IPS-NIHi11 (cell line): ENCODE data around the gene ARF5.

Source experiments
- DNase-seq: peaks from one replicate; pipeline ENCODE4 v3.0.0; 2012; ENCODE audit warnings: mixed read lengths, low spot score

ARF5 gene

DNA sequence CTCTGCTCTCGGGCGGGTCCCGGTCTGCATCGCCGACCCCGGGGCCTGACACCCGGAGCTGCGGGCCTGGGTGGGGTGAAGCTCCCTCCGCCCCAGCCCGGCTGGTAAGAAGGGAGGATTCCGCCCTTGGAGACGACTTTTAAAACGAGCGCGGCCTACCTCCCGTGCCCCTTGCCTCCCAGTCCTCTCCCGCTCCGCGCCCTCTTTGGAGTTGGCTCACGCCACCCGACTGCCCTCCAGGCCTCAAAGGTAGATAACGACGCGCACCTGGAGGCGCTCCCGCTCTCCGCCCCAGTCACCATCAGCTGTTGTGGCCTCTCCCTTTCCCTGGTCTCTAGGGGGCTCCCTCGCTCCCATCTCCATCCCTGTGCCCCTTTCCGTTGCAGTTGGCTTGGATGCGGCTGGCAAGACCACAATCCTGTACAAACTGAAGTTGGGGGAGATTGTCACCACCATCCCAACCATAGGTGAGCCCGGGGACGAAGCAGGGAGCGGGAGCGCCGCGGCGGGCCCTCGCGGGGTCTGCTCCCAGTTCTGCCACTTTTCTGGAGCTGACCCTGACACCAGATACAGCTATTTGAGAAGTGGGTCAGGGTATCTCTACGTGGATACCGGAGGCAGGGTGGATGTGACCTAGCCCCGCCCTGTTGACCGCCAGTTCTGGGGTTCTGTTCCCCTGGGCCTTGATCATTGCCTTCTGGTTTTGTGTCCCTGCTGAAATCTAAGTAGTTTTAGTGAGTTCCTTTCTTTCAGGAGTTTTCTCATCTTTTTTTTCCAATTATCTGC, 679 bp downstream of the ARF5 start:
- peak; percentile 85 for DNase-seq

DNA sequence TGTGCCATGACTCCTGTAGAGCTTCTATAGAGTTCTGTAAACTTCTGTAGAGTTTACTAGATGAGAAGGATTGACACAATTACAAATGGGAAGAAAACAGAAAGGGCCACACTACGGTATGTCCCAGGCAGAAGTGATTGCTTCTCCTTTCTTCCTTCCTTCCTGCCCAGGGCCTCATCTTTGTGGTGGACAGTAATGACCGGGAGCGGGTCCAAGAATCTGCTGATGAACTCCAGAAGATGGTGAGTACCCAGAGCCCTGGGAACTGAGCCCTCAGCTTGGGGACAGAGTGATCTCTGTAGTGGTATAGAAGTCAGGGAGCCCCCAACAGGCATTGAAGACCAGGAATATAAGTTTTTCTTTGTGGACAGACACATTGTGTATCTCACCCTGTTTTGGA, 1.7 kb downstream of the ARF5 start:
- no peak for DNase-seq

DNA sequence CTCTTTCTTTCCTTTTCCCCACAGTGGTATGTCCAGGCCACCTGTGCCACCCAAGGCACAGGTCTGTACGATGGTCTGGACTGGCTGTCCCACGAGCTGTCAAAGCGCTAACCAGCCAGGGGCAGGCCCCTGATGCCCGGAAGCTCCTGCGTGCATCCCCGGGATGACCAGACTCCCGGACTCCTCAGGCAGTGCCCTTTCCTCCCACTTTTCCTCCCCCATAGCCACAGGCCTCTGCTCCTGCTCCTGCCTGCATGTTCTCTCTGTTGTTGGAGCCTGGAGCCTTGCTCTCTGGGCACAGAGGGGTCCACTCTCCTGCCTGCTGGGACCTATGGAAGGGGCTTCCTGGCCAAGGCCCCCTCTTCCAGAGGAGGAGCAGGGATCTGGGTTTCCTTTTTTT, 3.0 kb downstream of the ARF5 start:
- no peak for DNase-seq

DNA sequence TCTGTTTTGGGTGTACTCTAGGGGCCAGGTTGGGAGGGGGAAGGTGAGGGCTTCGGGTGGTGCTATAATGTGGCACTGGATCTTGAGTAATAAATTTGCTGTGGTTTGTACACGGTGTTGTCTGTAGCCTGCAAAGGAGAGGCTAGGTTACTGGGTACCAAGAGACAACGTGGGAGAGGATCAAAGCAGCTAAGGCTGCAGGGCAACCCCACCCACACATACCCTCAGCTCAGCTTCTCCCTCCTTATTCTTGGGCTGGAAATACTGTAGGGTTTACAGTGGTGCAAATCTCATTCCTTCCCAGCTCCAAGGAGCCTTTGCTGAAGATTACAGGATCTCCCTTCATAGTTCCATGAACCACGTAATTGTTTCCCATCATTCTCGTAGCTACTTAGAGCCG, 3.4 kb downstream of the ARF5 start:
- DNase-seq, result no peak

DNA sequence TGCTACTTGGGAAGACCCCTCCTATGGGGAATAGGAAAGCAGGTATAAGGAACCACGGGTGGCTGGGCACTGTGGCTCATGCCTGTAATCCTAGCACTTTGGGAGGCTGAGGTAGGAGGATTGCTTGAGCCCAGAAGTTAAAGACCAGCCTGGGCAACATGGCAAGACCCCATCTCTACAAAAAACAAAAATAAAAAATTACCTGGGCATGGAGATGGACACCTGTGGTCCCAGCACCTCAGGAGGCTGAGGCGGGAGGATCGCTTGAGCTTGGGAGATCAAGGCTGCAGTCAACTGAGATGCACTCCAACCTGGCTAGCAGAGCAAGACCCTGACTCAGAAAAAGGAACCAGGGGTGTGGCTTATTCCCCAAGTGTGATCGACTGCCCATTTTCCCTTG, 4.3 kb downstream of the ARF5 start:
- no peak for DNase-seq

DNA sequence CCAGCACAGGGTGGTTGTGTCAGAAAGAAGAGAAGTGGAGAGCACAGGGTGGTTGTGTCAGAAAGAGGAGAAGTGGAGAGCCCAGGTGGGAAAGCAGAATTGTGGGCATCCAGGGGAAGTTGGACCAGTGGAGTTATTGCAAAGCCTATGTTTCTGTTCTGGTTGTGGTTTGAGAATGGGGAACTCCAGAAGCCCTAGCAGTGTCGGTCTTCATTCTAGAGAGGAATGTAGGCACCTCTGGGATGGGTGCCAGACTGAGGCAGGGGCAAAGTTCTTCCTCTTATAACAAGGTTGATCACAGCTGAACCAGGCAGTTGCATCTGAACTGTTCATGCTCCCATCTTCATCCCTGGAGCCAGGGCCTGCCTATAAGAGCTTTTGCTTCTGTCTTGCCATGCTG, 6.3 kb downstream of the ARF5 start:
- DNase-seq, result no peak

DNA sequence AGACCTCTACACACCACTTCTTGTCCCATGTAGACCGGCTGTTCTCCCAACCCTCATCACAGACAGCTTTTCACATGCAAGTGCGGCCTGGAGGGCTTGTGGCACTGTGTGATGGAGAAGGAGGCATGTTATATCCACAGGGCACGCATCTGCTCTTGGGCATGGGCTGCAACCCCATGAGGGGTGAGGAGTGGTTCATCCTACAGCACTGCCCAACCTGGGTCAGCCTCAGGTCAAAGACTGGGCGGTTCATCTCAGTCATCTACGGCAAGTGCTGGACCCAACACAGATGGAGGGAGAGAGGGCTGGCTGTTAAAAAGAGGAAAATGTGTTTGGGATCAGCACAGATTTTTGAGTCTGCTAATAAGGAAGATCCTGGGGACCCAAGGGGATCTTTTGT, 7.5 kb downstream of the ARF5 start:
- no peak for DNase-seq

DNA sequence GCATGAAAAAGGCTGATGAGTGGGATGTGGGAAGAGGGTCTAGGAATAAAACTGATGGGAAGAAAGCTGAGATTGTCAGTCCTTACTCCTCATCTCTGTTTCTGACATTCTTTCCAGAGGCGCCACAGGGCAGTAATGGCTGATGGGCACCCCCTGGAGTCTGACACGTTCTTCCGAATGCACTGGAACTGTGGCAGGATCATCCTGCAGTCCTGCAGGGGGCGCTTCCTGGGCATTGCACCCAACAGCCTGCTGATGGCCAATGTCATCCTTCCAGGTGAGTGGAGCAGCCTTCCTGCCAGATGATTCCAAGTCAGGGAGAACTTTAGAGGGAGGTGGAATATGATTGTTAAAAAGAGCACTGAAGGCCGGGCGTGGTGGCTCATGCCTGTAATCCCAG, 10.1 kb downstream of the ARF5 start:
- DNase-seq, result peak; percentile 79

DNA sequence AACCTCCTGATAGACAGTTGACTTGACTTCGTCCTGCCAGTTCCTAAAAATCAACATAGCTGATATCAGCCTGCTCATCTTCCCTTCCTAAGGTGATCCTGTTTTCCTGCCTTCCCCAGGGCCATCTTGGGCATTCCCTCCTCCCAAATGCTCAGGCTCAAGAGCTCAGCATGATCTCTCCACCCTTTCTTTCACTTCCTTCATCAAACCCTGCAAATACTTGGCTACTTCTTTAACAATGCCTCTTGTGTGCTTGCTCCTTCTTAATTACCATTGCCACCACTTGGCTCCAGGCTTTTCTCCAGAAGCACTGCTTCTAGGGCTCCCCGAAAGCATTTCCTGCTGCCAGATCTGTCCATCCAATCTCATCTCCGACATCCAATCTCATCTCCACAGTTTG, 12.7 kb downstream of the ARF5 start:
- no peak for DNase-seq

DNA sequence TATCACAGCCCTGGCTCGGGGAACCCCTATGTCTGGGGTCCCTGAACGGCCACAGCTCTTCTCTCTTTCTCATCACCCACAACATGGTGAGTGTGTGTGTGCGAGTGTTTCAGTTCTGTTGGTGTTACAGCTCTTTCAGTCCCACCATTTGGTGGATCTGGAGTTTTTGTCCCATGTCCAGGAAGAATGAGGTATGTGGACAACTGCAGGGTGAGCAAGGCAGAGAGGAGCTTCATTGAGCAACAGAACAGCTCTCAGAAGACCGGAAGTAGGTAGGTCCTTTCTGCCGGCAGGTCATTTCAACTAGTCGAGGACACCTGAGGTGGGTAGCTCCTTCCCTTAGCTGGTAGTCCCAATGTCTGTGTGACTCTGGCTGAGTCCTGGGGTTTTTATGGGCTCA, 20.2 kb downstream of the ARF5 start:
- no peak for DNase-seq

DNA sequence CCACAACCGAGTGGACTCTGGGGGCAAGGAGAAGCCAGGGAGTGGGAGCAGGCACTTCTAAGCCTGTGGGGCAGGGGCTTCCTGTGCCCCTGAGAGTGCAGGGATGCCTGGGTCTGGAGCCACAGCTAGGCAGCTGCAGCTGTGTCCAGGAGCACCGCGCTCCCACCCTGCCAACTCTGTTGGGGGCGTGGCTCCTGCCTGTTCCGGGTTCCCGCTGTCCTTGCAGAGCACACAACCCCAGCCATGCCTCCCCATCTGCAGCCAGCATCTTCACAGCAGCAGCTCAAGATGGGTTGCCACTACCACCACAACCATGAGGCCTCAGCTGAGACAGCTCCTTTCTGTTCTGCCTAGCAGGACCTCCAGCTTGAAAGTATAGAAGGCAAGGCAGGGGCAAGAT, 21.1 kb downstream of the ARF5 start:
- DNase-seq, result no peak

DNA sequence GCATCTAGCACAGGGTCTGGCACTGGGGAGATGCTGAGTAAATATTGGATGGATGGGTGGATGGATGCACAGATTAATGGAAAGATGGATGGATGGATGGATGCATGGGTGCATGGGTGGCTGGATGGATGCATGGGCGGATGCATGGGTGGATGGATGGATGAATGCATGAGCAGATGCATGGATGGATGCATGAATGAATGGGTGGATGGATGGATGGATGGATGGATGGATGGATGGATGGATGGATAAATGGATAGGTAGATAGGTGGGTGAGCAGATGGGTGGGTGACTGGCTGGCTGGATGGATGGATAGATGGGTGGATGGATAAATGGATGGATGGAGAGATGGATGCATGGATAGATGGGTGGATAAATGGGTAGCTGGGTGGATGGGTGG, 24.1 kb downstream of the ARF5 start:
- DNase-seq, result no peak

DNA sequence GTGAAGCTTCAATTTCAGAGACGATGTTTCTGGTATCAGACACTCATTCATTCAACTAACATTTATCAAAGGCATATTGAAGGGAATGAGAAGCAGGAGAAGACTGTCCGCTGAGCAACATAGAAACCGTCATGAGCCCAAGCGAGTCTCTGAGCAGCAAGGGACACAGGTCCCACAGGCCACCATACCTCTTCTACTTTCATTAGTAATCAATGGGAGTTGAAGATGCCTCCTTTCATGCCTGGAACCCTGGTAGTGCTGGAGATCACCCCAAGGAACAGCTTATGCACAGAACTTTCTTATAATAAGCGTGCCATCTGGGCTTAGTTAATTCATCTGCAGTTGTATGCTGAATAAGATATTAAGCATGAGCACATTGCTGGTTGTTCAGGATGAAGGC, 28.5 kb downstream of the ARF5 start:
- no peak for DNase-seq

DNA sequence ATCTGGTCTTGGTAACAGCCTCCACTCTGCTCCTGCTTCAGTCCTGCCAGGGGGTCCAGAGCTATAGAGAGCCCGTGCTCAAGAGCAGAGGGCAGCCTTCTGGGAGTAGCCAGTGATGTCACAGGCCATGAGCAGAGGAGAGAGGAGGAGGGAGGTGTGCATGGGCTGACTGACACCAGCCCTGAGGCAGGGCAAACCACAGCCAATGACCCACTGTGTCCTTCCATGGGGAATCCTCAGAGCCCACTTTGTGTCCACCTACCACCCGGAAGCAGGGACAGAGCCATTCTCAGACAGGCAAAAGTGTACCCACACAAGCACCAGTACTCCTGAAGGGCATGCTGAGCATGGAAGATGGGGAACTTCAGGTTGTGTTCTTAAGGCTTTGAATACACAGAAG, 29.8 kb downstream of the ARF5 start, which contains the start of gene PAX4:
Gene PAX4 (minus strand): TSS at position 101 of the 400 bp plus-strand sequence. CDS start 2,214 bp downstream, outside the sequence.
- no peak for DNase-seq

DNA sequence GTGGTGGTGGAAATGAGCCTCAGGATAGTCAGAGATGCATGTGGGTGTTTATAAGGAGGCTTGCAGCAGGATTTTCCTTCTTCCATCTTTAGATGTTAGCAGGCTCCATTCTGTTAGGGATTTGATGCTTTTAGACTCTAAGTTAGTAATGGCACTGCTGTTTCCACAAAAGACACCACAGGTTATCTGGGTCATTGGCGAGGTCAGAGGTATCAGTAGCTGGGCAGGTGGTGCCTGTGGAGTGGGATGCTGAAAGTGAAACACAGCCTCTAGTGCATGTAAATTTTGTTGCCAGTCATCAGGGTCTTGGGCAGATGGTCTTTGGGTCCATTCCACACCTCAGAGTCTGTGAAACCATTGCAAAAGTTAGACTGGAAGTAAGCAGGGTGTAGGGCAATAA, 30.6 kb downstream of the ARF5 start:
- no peak for DNase-seq

DNA sequence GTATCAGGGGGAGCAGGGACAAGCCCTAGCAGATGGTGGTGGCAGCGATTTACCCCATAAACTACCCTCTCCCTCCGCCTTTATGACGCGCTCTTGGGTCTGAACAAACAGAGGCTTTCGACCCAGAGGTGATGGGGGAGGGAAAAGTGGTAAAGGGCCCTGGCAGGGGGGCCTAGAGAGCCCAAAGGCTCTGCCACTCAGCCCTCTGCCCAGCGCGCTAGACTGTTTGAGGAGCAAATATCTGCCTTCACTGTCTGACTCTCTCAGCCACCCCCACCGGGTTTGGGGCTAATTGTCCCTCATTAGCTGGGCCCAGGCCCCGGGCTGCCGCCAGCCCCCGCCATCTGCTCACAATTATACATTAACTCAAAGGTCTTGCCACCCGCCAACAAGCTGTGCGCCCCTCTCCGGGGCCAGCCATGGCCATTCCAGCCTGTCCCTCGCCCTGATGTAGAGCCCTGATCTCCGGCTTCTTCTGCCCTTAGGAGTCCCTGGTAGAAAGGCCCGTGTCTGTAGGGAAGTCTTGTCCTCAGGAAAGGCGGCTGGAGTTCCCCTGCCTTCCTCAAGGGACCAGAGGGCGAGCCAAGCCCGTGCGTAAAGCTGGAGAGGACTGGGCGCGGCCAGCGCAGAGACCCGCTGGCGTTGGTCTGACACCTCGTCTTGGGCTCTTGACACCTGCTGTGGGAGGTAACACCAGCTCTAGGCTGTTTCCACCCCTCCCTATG, 31.6 kb downstream of the ARF5 start:
- peak; percentile 63 for DNase-seq

DNA sequence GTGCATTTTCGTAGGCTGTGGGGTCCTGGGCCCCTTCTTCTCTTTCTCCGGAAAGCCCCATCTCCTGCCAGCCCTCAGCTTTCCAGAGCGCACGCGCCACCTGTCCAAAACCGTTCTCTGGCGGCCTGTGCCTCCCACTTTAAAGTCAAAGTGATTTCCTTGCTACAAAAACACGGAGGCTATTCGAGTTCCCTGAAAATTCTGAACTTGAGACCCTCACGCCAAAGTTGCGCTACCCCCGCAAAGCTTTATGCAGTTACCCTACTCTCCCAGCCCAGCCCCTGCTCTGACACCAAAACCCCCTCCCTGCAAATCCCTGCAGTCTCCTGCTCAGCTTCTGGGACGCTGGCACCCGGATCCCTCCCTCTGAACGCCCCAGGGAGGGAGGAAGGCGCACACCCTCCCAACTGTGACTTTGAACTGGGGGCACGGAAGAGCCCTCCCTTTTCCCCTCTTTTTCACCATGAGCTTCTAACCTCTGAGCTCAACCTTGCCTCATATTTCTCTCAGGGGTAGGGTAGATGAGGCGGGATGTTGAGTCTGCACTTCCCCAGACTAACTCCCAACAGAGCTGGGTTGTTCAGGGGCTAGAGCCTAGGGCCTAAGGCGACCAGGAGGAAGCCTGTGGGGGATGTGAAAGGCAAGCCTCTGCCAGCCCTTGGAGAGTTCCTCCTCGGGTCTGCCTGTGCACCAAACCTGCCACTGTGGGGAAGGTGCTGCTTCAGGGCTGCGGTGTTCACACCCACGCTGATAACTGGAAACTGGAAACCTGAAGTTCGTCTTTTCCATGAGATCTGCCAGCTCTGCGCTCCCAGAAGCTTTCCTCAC, 32.4 kb downstream of the ARF5 start:
- peak; percentile 53 for DNase-seq

DNA sequence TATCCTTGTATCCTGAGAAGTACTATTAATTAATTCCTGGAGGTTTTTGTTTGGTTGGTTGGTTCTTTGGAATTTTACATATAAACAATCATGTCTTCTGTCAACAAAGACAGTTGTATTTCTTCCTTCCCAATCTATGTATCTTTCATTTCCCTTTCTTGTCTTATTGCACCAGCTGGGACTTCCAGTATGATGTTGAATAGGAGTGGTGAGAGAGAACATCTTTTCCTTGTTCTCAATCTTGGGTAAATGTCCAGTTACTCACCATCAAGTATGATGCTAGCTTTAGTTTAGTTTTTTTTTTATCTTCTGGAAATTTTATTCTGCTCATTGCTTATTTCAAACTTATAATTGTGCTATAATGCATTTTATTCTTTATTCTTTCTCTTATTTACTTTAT, 37.1 kb downstream of the ARF5 start:
- no peak for DNase-seq

DNA sequence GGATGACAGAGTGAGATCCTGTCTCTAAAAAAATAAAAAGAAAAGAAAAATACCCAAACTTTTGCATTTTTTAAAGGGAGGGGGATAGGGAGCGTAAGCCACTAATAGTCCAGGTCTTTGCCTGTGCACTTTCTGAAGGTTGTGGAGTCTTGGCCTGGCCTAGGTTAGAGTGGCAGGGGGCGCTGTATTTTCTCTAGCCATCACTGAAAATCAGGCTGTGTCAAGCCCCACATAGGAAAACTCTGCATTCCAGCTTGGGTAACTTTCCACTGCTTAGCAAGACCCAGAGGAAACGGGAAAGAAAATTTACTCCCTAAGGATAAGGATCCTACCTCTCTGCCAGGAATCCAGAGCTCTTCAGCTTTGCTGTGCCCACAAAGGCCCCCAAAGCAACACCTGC, 40.2 kb downstream of the ARF5 start:
- DNase-seq, result peak; percentile 44

DNA sequence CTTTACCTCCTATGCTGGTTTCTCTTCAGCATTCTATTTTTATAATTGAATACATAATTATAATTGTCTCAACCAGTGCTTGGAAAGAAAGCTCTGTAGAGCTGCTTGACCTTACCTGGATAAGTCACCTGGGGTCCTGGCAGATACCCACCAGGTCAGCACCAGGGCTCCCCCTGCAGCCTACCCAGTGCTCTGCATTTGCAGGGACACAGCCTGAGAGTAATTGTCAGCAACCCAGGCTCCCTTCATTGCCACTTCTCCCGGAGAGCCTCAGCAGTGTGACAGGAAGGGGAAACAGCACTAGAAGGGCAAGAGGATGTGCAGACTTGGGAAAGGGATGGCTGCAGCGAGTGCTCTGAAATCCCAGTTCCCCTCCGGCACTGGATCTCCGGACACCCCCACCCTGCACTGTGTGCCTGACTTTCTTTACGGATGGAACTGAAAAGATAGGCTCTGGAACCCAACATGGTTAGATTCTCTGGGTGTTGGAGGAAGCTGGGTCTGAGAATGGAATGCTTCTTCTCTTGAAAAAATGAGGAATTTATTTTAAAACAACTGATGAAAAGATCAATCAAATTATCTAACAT, 41.1 kb downstream of the ARF5 start:
- peak; percentile 84 for DNase-seq

DNA sequence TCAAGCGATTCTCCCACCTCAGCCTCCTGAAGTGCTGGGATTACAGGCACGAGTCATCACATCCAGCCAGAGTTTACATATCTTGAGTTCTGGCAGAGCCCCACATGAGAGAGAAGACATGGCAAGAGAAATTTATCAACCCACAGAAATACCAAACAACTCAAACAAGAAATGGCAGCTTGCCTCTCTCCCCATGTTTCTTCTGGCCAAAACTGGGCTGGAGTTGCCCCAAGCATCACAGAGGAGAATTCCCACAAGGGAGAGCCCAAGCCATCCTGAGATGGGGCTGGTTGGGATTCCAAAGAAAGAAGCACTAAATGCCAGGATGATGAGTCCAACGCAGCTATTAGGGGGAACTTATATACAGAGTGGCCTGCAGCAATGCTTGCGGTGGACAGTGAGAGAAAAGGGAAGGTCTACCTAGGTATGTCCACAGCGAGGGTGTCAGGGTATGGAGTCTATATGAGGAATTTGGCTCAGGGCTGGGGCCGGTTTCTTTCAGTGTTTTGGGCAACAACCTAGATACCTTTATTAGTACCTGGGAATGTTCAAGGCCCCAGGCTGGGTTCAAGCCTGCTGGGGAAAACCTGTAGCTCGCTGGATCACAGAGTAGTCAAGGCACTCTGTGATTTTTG, 44.2 kb downstream of the ARF5 start:
- no peak for DNase-seq
